K562 (cell line): ENCODE data around the gene STK32C. TPM values are rescaled to one million over a fixed set of nuclear protein-coding genes. Genes with fewer than 3 reads are reported as not detected.

ENCODE experiments used
- GTF2E2 ChIP-seq: fragments of 200-800 bp; sonication (Bioruptor generic); IDR thresholded peaks from 2 replicates; pipeline ENCODE4 v1.6.1; 2016; ENCODE audit warnings: missing genetic modification characterization, missing compliant biosample characterization
- HNRNPUL1 ChIP-seq: fragments of 200-400 bp; formaldehyde crosslinking; IDR thresholded peaks from 2 replicates; pipeline ENCODE4 v1.6.1; 2017; ENCODE audit warnings: low read length
- MED1 ChIP-seq: sonication (generic); formaldehyde crosslinking; IDR thresholded peaks from 2 replicates; pipeline ENCODE4 v1.8.1; 2023; ENCODE audit warnings: missing genetic modification reagents, borderline replicate concordance
- PHF8 ChIP-seq: fragments of 200-600 bp; sonication (generic); IDR thresholded peaks from 2 replicates; pipeline ENCODE4 v1.6.1; 2012; ENCODE audit warnings: mixed run types, mild to moderate bottlenecking, inconsistent platforms, low read length, moderate library complexity, borderline replicate concordance
- RBBP5 ChIP-seq: fragments of 200-600 bp; sonication (generic); IDR thresholded peaks from 2 replicates; pipeline ENCODE4 v1.6.1; 2012; ENCODE audit warnings: borderline replicate concordance, mild to moderate bottlenecking, low read length, control low read depth, inconsistent platforms; ENCODE audit not compliant: insufficient read depth, poor library complexity, severe bottlenecking
- RBM15 ChIP-seq: fragments of 200-400 bp; formaldehyde crosslinking; IDR thresholded peaks from 2 replicates; pipeline ENCODE4 v1.6.1; 2018; ENCODE audit warnings: mild to moderate bottlenecking, low read length, moderate library complexity; ENCODE audit not compliant: insufficient read depth
- SMAD1 ChIP-seq: fragments of 150-350 bp; IDR thresholded peaks from 2 replicates; pipeline ENCODE4 v1.6.1; 2014; ENCODE audit warnings: low read length, low read depth; ENCODE audit not compliant: partially characterized antibody
- SMC3 ChIP-seq: conservative IDR thresholded peaks from 2 replicates; pipeline ENCODE4 v1.6.1; 2011; ENCODE audit warnings: low read depth, low read length, improper control_type of control experiment; ENCODE audit not compliant: insufficient read depth
- TRIM24 ChIP-seq, 2 experiments: fragments of 450-650 bp; IDR thresholded peaks; 2 replicates each; pipeline ENCODE4 v1.6.1; 2016
- U2AF1 ChIP-seq: fragments of 200-400 bp; formaldehyde crosslinking; optimal IDR thresholded peaks from 2 replicates; pipeline ENCODE3; 2017; ENCODE audit warnings: mild to moderate bottlenecking, low read depth, low read length, moderate library complexity
- ZNF140 ChIP-seq: fragments of 250-450 bp; sonication (Bioruptor Pico); IDR thresholded peaks from 2 replicates; pipeline ENCODE4 v1.8.0; 2021; ENCODE audit warnings: moderate library complexity, mild to moderate bottlenecking, inconsistent platforms
- ZNF23 ChIP-seq: fragments of 250-450 bp; sonication (Bioruptor Pico); IDR thresholded peaks from 2 replicates; pipeline ENCODE4 v1.4.0; 2020; ENCODE audit warnings: mild to moderate bottlenecking
- ZNF274 ChIP-seq: IDR thresholded peaks from 2 replicates; pipeline ENCODE4 v1.6.1; 2011; ENCODE audit warnings: low read depth, mild to moderate bottlenecking, low read length, moderate library complexity, borderline replicate concordance
- ZNF324 ChIP-seq: fragments of 250-450 bp; sonication (Bioruptor Pico); IDR thresholded peaks from 2 replicates; pipeline ENCODE4 v1.4.0; 2020; ENCODE audit warnings: mild to moderate bottlenecking
- ZNF436 ChIP-seq: fragments of 250-450, 450-650 bp; sonication (Bioruptor Pico); formaldehyde crosslinking; IDR thresholded peaks from 2 replicates; pipeline ENCODE4 v1.7.0; 2020; ENCODE audit warnings: mild to moderate bottlenecking
- polyA plus RNA-seq, 8 experiments: library from polyadenylated mRNA; depleted of rRNA in 4 of 8; stranded (reverse) in 5 of 8; unstranded in 3 of 8; fragments of >200 nt; fragmentation: Nextera tagmentation in 2 of 8; fragmentation: Illumina TruSeq in 1 of 8; extraction: Ambion mirVana in 2 of 8; extraction: Trizol in 1 of 8; gene quantifications; 2 replicates each; pipeline versions ENCODE4 v1.2.1 to v1.2.3, GENCODE V29; 2011 to 2014; ENCODE audit warnings: inconsistent platforms in 1 of 8, missing spikeins in 1 of 8
- total RNA-seq, 7 experiments: library from RNA; depleted of rRNA in 6 of 7; stranded (reverse); fragments of >200 nt in 6 of 7; fragmentation: Illumina TruSeq in 2 of 7; extraction: Trizol in 2 of 7; gene quantifications; 2 replicates each; pipeline versions ENCODE4 v1.2.1 to v1.2.3, GENCODE V29; 2011 to 2021; ENCODE audit warnings: low replicate concordance in 1 of 7
- TF ChIP-seq, protein P1 (sequence below): sonication (generic); formaldehyde crosslinking; IDR thresholded peaks from 2 replicates; pipeline ENCODE4 v1.8.0; 2022; ENCODE audit warnings: mild to moderate bottlenecking, missing genetic modification reagents
- TF ChIP-seq, protein P2 (sequence below): fragments of 250-450 bp; sonication (Bioruptor Pico); IDR thresholded peaks from 2 replicates; pipeline ENCODE4 v1.4.0; 2020; ENCODE audit warnings: mild to moderate bottlenecking, moderate library complexity
- TF ChIP-seq, protein P3 (sequence below): fragments of 200-400 bp; formaldehyde crosslinking; IDR thresholded peaks from 2 replicates; pipeline ENCODE4 v1.6.1; 2017; ENCODE audit warnings: mild to moderate bottlenecking, low read depth, low read length, moderate library complexity
- TF ChIP-seq, protein P4 (sequence below): sonication (generic); IDR thresholded peaks from 2 replicates; pipeline ENCODE4 v1.6.1; 2016
- TF ChIP-seq, protein P5 (sequence below): fragments of 450-650 bp; formaldehyde crosslinking; IDR thresholded peaks from 2 replicates; pipeline ENCODE4 v1.4.0; 2022; ENCODE audit warnings: missing genetic modification characterization

STK32C gene
- total and polyA plus RNA-seq, 9 of the 15 experiments (the other 6 are each of a cell fraction or from before 2014, with no cell fraction given): 1.5 to 20.9 (median 6.5) TPM

DNA sequence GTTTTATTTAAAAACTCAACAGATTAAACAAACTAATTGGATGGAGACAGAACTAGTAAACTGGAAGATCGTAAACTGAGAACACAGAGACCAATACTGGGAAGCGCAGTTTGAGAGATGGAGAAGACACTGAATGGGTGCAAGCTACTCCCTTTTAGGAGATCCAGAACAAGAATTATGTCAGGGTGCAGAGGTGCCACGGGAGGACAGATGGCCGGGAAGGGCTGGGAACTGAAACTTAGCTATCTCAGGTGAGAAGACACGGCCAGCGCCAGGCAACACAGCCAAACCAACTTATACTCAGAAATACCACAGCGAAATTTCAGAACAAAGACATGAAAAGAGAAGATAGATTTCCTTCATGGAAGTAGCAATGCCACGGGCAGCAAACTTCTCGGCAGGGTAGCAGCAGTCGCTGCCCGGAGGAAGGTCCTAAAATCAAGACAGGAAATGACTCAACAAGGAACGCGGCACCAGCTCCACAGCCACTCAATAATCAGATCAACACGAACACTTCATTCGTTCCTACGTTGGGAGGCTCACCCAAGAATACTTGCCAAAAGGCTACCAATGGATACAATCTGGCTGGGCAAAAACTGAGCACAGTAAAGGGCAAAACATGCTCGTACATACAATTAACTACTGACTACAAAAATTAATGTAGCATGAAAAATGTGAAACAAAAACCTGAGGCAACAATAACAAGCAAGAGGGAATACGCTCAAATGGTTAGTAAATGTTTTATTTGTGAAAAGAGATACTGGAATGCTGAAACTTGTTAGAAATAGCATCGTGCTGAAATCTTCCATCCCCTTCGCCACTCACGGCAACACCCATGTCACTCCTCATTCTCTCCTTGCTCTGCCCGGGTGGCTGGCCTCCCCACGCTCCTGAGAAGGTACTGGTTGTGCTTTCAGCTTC, 22.1 kb upstream of the STK32C start (continued):
- TF ChIP-seq, protein P1, sequence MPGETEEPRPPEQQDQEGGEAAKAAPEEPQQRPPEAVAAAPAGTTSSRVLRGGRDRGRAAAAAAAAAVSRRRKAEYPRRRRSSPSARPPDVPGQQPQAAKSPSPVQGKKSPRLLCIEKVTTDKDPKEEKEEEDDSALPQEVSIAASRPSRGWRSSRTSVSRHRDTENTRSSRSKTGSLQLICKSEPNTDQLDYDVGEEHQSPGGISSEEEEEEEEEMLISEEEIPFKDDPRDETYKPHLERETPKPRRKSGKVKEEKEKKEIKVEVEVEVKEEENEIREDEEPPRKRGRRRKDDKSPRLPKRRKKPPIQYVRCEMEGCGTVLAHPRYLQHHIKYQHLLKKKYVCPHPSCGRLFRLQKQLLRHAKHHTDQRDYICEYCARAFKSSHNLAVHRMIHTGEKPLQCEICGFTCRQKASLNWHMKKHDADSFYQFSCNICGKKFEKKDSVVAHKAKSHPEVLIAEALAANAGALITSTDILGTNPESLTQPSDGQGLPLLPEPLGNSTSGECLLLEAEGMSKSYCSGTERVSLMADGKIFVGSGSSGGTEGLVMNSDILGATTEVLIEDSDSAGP (CRISPR knock-in tag): no peak
- TF ChIP-seq, protein P2, sequence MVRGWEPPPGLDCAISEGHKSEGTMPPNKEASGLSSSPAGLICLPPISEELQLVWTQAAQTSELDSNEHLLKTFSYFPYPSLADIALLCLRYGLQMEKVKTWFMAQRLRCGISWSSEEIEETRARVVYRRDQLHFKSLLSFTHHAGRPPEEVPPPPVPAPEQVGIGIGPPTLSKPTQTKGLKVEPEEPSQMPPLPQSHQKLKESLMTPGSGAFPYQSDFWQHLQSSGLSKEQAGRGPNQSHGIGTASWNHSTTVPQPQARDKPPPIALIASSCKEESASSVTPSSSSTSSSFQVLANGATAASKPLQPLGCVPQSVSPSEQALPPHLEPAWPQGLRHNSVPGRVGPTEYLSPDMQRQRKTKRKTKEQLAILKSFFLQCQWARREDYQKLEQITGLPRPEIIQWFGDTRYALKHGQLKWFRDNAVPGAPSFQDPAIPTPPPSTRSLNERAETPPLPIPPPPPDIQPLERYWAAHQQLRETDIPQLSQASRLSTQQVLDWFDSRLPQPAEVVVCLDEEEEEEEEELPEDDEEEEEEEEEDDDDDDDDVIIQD: no peak
- TF ChIP-seq TRIM24 (IDR thresholded peaks at IDR 0.05): no peak
- no peak for TF ChIP-seq U2AF1
- TF ChIP-seq HNRNPUL1: no peak
- TF ChIP-seq RBM15: no peak
- no peak for TF ChIP-seq MED1 (CRISPR knock-in tag)
- TF ChIP-seq, protein P3, sequence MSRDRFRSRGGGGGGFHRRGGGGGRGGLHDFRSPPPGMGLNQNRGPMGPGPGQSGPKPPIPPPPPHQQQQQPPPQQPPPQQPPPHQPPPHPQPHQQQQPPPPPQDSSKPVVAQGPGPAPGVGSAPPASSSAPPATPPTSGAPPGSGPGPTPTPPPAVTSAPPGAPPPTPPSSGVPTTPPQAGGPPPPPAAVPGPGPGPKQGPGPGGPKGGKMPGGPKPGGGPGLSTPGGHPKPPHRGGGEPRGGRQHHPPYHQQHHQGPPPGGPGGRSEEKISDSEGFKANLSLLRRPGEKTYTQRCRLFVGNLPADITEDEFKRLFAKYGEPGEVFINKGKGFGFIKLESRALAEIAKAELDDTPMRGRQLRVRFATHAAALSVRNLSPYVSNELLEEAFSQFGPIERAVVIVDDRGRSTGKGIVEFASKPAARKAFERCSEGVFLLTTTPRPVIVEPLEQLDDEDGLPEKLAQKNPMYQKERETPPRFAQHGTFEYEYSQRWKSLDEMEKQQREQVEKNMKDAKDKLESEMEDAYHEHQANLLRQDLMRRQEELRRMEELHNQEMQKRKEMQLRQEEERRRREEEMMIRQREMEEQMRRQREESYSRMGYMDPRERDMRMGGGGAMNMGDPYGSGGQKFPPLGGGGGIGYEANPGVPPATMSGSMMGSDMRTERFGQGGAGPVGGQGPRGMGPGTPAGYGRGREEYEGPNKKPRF: no peak
- TF ChIP-seq SMAD1: no peak
- no peak for TF ChIP-seq RBBP5
- TF ChIP-seq ZNF436 (CRISPR knock-in tag): no peak
- no peak for TF ChIP-seq PHF8
- TF ChIP-seq SMC3: no peak
- no peak for TF ChIP-seq ZNF140 (CRISPR knock-in tag)
- TF ChIP-seq ZNF274: no peak
- no peak for TF ChIP-seq ZNF324
- TF ChIP-seq, protein P4, sequence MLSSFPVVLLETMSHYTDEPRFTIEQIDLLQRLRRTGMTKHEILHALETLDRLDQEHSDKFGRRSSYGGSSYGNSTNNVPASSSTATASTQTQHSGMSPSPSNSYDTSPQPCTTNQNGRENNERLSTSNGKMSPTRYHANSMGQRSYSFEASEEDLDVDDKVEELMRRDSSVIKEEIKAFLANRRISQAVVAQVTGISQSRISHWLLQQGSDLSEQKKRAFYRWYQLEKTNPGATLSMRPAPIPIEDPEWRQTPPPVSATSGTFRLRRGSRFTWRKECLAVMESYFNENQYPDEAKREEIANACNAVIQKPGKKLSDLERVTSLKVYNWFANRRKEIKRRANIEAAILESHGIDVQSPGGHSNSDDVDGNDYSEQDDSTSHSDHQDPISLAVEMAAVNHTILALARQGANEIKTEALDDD: no peak; the same call in 1 of the 2 replicates
- TF ChIP-seq ZNF23: no peak
- TF ChIP-seq GTF2E2 (tag): no peak
- TF ChIP-seq, protein P5, sequence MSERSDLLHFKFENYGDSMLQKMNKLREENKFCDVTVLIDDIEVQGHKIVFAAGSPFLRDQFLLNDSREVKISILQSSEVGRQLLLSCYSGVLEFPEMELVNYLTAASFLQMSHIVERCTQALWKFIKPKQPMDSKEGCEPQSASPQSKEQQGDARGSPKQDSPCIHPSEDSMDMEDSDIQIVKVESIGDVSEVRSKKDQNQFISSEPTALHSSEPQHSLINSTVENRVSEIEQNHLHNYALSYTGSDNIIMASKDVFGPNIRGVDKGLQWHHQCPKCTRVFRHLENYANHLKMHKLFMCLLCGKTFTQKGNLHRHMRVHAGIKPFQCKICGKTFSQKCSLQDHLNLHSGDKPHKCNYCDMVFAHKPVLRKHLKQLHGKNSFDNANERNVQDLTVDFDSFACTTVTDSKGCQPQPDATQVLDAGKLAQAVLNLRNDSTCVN (CRISPR knock-in tag): no peak
